GM12878 (cell line): ENCODE results near the gene MEF2C. TPM values are rescaled to one million over a fixed set of nuclear protein-coding genes. Genes with fewer than 3 reads are reported as not detected.
A peak's percentile ranks its signal among the peaks of the same experiment; 100 is the strongest.

Source experiments
- ATAC-seq: fragments of 200-7000 bp; cut with Tn5 transposase; 3 replicates; pipeline ENCODE4 v1.9.1; 2020; ENCODE audit warnings: mild to moderate bottlenecking, moderate library complexity
- BruUV-seq: library from RNA; stranded (reverse); fragments of 400-500 nt; replicated peaks from 2 replicates; lab custom pipeline; 2021; lab: Mats Ljungman, UMichigan
- CTCF ChIA-PET: fragments of 300-600 bp; sonication (Branson Sonifier 250); formaldehyde crosslinking; extraction: SDS; loops from one replicate; lab custom pipeline; 2021; ENCODE audit warnings: inconsistent platforms; lab: Yijun Ruan, JAX
- POLR2A ChIA-PET: fragments of 350-600 bp; formaldehyde crosslinking; extraction: SDS; loops from one replicate; lab custom pipeline; 2021; ENCODE audit warnings: inconsistent platforms; lab: Charles Lee
- RAD21 ChIA-PET: fragments of 300-600 bp; sonication (Branson Sonifier 250); formaldehyde crosslinking; loops from one replicate; lab custom pipeline; 2023; ENCODE audit warnings: antibody characterized with exemption; ENCODE audit not compliant: unreplicated experiment; lab: Charles Lee
- SMC1A ChIA-PET: fragments of 300-600 bp; sonication (Branson Sonifier 250); formaldehyde crosslinking; loops from one replicate; lab custom pipeline; 2023; ENCODE audit not compliant: unreplicated experiment, uncharacterized antibody; lab: Charles Lee
- DNase-seq: peaks from one replicate; pipeline ENCODE4 v3.0.0-alpha.2; 2011; ENCODE audit warnings: low read depth, low spot score
- FAIRE-seq: peaks from 3 replicates; lab custom pipeline; 2011; peaks lifted over from hg19 to GRCh38; lab: Jason Lieb, UNC
- H2AFZ ChIP-seq: 2 replicates; pipeline ENCODE4 v1.6.0; 2011; ENCODE audit warnings: low read depth, low read length, control low read depth; ENCODE audit not compliant: control insufficient read depth
- H3K27ac ChIP-seq: 2 replicates; pipeline ENCODE4 v1.5.1; 2011; ENCODE audit warnings: control low read depth; ENCODE audit not compliant: control insufficient read depth, insufficient read depth
- H3K27me3 ChIP-seq, 2 experiments: replicated peaks in 1 of 2; 2 replicates each; pipeline versions ENCODE4 v1.6.0 to v1.6.1; 2011; ENCODE audit warnings: low read length in 1 of 2; ENCODE audit not compliant: control insufficient read depth in 2 of 2, insufficient read depth in 2 of 2
- H3K36me3 ChIP-seq, 2 experiments: 2 replicates each; pipeline ENCODE4 v1.5.1; 2011; ENCODE audit warnings: low read length in 1 of 2; ENCODE audit not compliant: control insufficient read depth in 2 of 2, insufficient read depth in 2 of 2
- H3K4me1 ChIP-seq: 2 replicates; pipeline ENCODE4 v1.6.1; 2011; ENCODE audit warnings: mild to moderate bottlenecking, low read length, moderate library complexity, mixed read lengths; ENCODE audit not compliant: control insufficient read depth, insufficient read depth
- H3K4me2 ChIP-seq: 2 replicates; pipeline ENCODE4 v1.6.0; 2011; ENCODE audit warnings: control low read depth; ENCODE audit not compliant: control insufficient read depth, insufficient read depth
- H3K4me3 ChIP-seq: fragments of 200-600 bp; sonication (generic); 2 replicates; pipeline ENCODE4 v1.5.1; 2016
- H3K79me2 ChIP-seq: 2 replicates; pipeline ENCODE4 v1.6.0; 2011; ENCODE audit warnings: low read length; ENCODE audit not compliant: control insufficient read depth, insufficient read depth
- H3K9ac ChIP-seq: 2 replicates; pipeline ENCODE4 v1.8.0; 2011; ENCODE audit warnings: low read length, control low read depth, mixed read lengths; ENCODE audit not compliant: control insufficient read depth, insufficient read depth
- H3K9me3 ChIP-seq: replicated peaks from 3 replicates; pipeline ENCODE4 v1.5.1; 2011; ENCODE audit warnings: mild to moderate bottlenecking, low read length; ENCODE audit not compliant: control insufficient read depth, insufficient read depth
- H4K20me1 ChIP-seq: 2 replicates; pipeline ENCODE4 v1.6.0; 2011; ENCODE audit not compliant: control insufficient read depth, insufficient read depth
- BACH1 ChIP-seq: fragments of 450-650 bp; IDR thresholded peaks from 2 replicates; pipeline ENCODE4 v1.6.1; 2017; ENCODE audit warnings: mild to moderate bottlenecking, borderline replicate concordance
- ESRRA ChIP-seq: IDR thresholded peaks from 2 replicates; pipeline ENCODE4 v1.6.1; 2012; ENCODE audit warnings: mild to moderate bottlenecking, low read length, improper control_type of control experiment
- KDM1A ChIP-seq: fragments of 200-600 bp; sonication (generic); IDR thresholded peaks from 2 replicates; pipeline ENCODE4 v1.6.1; 2016; ENCODE audit warnings: borderline replicate concordance
- NFIC ChIP-seq: IDR thresholded peaks from 2 replicates; pipeline ENCODE4 v1.6.1; 2012; ENCODE audit warnings: low read depth, mild to moderate bottlenecking, inconsistent platforms, low read length, moderate library complexity
- PML ChIP-seq: IDR thresholded peaks from 2 replicates; pipeline ENCODE4 v1.6.1; 2012; ENCODE audit warnings: low read length, inconsistent platforms
- RAD51 ChIP-seq: fragments of 450-650 bp; IDR thresholded peaks from 2 replicates; pipeline ENCODE4 v1.6.1; 2016; ENCODE audit warnings: moderate library complexity, mild to moderate bottlenecking, inconsistent platforms
- RUNX3 ChIP-seq: IDR thresholded peaks from 2 replicates; pipeline ENCODE4 v1.6.1; 2012; ENCODE audit warnings: low read length, inconsistent platforms
- SREBF2 ChIP-seq: IDR thresholded peaks from 2 replicates; pipeline ENCODE4 v1.6.1; 2012; ENCODE audit warnings: mild to moderate bottlenecking, low read length
- ZBTB33 ChIP-seq: fragments of 450-650 bp; IDR thresholded peaks from 2 replicates; pipeline ENCODE4 v1.6.1; 2017; ENCODE audit warnings: mild to moderate bottlenecking
- ZNF217 ChIP-seq: fragments of 450-650 bp; IDR thresholded peaks from 2 replicates; pipeline ENCODE4 v1.6.1; 2017; ENCODE audit warnings: antibody characterized with exemption, mild to moderate bottlenecking
- WGBS: methylation state at CpG from one replicate; pipeline ENCODE4 v1.1.6; 2016; ENCODE audit warnings: low lambda C conversion rate; ENCODE audit not compliant: insufficient replicate concordance, insufficient coverage; ENCODE audit errors: missing lambda C conversion rate; 5-methylcytosine and 5-hydroxymethylcytosine counted together
- in situ Hi-C: fragments of 300-500 bp; cut with MboI; formaldehyde crosslinking; loops from 9 replicates; pipeline ENCODE4 v1.14.3; 2018; ENCODE audit warnings: mixed read lengths
- intact Hi-C: fragments of 100-400 bp; cut with micrococcal nuclease; formaldehyde crosslinking; loops from one replicate; pipeline ENCODE4 v1.14.2; 2022; ENCODE audit not compliant: unreplicated experiment
- polyA plus RNA-seq, 11 experiments: library from polyadenylated mRNA; depleted of rRNA in 4 of 11; unstranded in 6 of 11; stranded (reverse) in 5 of 11; fragments of >200 nt; fragmentation: Nextera tagmentation in 4 of 11; fragmentation: Illumina TruSeq in 1 of 11; extraction: Ambion mirVana in 4 of 11; extraction: Trizol in 1 of 11; gene quantifications; 1 replicate in 1 of 11; 2 replicates in 10 of 11; pipeline versions ENCODE4 v1.2.1 to v1.2.3, GENCODE V29; 2011 to 2016; ENCODE audit warnings: inconsistent platforms in 2 of 11, missing spikeins in 2 of 11, low read depth in 1 of 11
- total RNA-seq, 4 experiments: library from RNA; depleted of rRNA in 3 of 4; stranded (reverse); fragments of >200 nt in 3 of 4; fragmentation: Illumina TruSeq in 1 of 4; extraction: Trizol in 1 of 4; gene quantifications; 2 replicates each; pipeline versions ENCODE4 v1.2.1 to v1.2.3, GENCODE V29; 2013 to 2021
- TF ChIP-seq, protein P1 (sequence below): fragments of 450-650 bp; IDR thresholded peaks from 2 replicates; pipeline ENCODE4 v1.6.1; 2017; ENCODE audit warnings: antibody characterized with exemption, mild to moderate bottlenecking, moderate library complexity
- TF ChIP-seq, protein P2 (sequence below): IDR thresholded peaks from 2 replicates; pipeline ENCODE4 v1.6.1; 2012; ENCODE audit warnings: low read depth, low read length, improper control_type of control experiment
- TF ChIP-seq, protein P3 (sequence below): fragments of 450-650 bp; IDR thresholded peaks from 2 replicates; pipeline ENCODE4 v1.6.1; 2018; ENCODE audit warnings: borderline replicate concordance, mild to moderate bottlenecking; ENCODE audit not compliant: partially characterized antibody

The MEF2C gene
- total and polyA plus RNA-seq, 10 of the 15 experiments (the other 5 are each of a cell fraction or from before 2014, with no cell fraction given) = 104 to 225 (median 180) TPM

- TF ChIP-seq, protein P1, sequence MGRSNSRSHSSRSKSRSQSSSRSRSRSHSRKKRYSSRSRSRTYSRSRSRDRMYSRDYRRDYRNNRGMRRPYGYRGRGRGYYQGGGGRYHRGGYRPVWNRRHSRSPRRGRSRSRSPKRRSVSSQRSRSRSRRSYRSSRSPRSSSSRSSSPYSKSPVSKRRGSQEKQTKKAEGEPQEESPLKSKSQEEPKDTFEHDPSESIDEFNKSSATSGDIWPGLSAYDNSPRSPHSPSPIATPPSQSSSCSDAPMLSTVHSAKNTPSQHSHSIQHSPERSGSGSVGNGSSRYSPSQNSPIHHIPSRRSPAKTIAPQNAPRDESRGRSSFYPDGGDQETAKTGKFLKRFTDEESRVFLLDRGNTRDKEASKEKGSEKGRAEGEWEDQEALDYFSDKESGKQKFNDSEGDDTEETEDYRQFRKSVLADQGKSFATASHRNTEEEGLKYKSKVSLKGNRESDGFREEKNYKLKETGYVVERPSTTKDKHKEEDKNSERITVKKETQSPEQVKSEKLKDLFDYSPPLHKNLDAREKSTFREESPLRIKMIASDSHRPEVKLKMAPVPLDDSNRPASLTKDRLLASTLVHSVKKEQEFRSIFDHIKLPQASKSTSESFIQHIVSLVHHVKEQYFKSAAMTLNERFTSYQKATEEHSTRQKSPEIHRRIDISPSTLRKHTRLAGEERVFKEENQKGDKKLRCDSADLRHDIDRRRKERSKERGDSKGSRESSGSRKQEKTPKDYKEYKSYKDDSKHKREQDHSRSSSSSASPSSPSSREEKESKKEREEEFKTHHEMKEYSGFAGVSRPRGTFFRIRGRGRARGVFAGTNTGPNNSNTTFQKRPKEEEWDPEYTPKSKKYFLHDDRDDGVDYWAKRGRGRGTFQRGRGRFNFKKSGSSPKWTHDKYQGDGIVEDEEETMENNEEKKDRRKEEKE = no peak
- TF ChIP-seq, protein P2, sequence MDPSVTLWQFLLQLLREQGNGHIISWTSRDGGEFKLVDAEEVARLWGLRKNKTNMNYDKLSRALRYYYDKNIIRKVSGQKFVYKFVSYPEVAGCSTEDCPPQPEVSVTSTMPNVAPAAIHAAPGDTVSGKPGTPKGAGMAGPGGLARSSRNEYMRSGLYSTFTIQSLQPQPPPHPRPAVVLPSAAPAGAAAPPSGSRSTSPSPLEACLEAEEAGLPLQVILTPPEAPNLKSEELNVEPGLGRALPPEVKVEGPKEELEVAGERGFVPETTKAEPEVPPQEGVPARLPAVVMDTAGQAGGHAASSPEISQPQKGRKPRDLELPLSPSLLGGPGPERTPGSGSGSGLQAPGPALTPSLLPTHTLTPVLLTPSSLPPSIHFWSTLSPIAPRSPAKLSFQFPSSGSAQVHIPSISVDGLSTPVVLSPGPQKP = no peak
Measured at GRCh38 chr5:88888291-88888690, 5.3 kb upstream of the MEF2C start (continued).

DNA sequence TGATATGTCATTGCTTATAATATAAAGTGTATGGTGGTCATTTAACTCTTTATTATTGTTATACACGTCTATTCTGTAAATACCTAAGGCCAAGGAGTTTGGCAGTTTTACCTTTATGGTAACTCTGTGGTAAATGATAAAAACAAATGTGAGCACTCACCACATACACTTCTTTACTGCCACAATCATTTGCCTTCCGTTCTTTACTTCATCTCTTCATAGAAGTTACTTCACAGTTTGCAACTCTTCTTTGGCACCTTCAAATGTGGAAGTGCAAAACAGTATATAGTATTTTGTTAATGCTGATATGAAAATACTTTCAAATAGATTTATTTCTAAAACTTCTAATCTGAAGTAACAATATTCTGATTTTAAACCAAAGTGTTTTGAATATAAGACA is 4.4 kb upstream of the MEF2C start:
- Histone ChIP-seq H3K9ac (peak overlapping the region; percentile 99), H2AFZ (peak overlapping the region; percentile 37), H3K36me3 (no peaks in the 10 kb centered on the region), H3K4me2 (peak overlapping the region; percentile 64), H3K4me1 (peaks cover 3% of the 10 kb centered on the region), H3K9me3 (no peaks in the 10 kb centered on the region), H3K27me3 (no peaks in the 10 kb centered on the region), H3K27ac (peak overlapping the region; percentile 98), H3K79me2 (peaks cover 98% of the 10 kb centered on the region)
- ATAC-seq (no peak), DNase-seq (no peak), FAIRE-seq (no peak)
- RAD21 ChIA-PET = interaction anchor here (1.0 to 7.9 kb wide), 12 partner anchors 12 to 384 kb away, joined by 3 to 82 read pairs (median 4); no protein-coding TSS in a partner anchor
- in situ Hi-C loops = loop anchor here (5.0 to 10.0 kb wide), 3 partner anchors 150 to 547 kb away; no protein-coding TSS in a partner anchor
- SMC1A ChIA-PET = interaction anchor here (1.3 to 8.1 kb wide), 5 partner anchors 11 to 178 kb away, joined by 3 to 182 read pairs (median 5); no protein-coding TSS in a partner anchor
- WGBS = 0% methylated on average over 2 of the region's 2 CpGs
- BruUV-seq = no TSS peak
- POLR2A ChIA-PET = interaction anchor here (1.0 kb wide), 1 partner anchor 550 kb away, joined by 3 read pairs; no protein-coding TSS in a partner anchor
- TF ChIP-seq BACH1 (no peak), RAD51 (no peak), PML (no peak), ESRRA (no peak), SREBF2 (no peak), RUNX3 (peak; percentile 38; the same call in 1 of the 2 replicates), ZNF217 (no peak), ZBTB33 (no peak), KDM1A (no peak), NFIC (peak; percentile 8; the same call in 1 of the 2 replicates)
- TF ChIP-seq, protein P3, sequence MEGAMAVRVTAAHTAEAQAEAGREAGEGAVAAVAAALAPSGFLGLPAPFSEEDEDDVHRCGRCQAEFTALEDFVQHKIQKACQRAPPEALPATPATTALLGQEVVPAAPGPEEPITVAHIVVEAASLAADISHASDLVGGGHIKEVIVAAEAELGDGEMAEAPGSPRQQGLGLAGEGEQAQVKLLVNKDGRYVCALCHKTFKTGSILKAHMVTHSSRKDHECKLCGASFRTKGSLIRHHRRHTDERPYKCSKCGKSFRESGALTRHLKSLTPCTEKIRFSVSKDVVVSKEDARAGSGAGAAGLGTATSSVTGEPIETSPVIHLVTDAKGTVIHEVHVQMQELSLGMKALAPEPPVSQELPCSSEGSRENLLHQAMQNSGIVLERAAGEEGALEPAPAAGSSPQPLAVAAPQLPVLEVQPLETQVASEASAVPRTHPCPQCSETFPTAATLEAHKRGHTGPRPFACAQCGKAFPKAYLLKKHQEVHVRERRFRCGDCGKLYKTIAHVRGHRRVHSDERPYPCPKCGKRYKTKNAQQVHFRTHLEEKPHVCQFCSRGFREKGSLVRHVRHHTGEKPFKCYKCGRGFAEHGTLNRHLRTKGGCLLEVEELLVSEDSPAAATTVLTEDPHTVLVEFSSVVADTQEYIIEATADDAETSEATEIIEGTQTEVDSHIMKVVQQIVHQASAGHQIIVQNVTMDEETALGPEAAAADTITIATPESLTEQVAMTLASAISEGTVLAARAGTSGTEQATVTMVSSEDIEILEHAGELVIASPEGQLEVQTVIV = no peak
- TF ChIP-seq, all 136 proteins: peak for 2
- CTCF ChIA-PET = interaction anchor here (1.0 to 4.5 kb wide), 3 partner anchors 155 to 195 kb away, joined by 3 to 24 read pairs (median 6); no protein-coding TSS in a partner anchor
- Histone ChIP-seq H3K4me3 (peak overlapping the region; percentile 87), H4K20me1 (no peaks in the 10 kb centered on the region)
- intact Hi-C loops = loop anchor here (5.0 to 10.0 kb wide), 4 partner anchors 195 to 1297 kb away; no protein-coding TSS in a partner anchor
